Sigmoid colon (tissue), 7 donors: ENCODE results near the gene TSPEAR. TPM values are rescaled to one million over a fixed set of nuclear protein-coding genes. Genes with fewer than 3 reads are reported as not detected.

Experiments
- DNase-seq: peaks from one replicate; pipeline ENCODE4 v3.0.0-alpha.2; 2019
- H3K27ac ChIP-seq, 4 donors: fragments of 200-600 bp; sonication (generic); one replicate each; pipeline ENCODE4 v1.5.1; 2016 to 2019; ENCODE audit warnings: mild to moderate bottlenecking in 1 of 4
- H3K27me3 ChIP-seq, 3 donors: fragments of 200-600 bp; sonication (generic); one replicate each; pipeline ENCODE4 v1.5.1; 2019; ENCODE audit warnings: mild to moderate bottlenecking in 1 of 3
- H3K36me3 ChIP-seq, 4 donors: fragments of 200-600 bp; sonication (generic); one replicate each; pipeline ENCODE4 v1.5.1; 2016 to 2019
- H3K4me1 ChIP-seq, 4 donors: fragments of 200-600 bp; sonication (generic); one replicate each; pipeline ENCODE4 v1.5.1; 2017 to 2019
- H3K4me3 ChIP-seq, 4 donors: fragments of 200-600 bp; sonication (generic); one replicate each; pipeline ENCODE4 v1.5.1; 2017 to 2019; ENCODE audit warnings: mild to moderate bottlenecking in 2 of 4, moderate library complexity in 1 of 4
- H3K9me3 ChIP-seq, 4 donors: fragments of 200-600 bp in 3 of 4; sonication (generic) in 3 of 4; one replicate each; pipeline versions ENCODE4 v1.5.1 to v1.6.1; 2013 to 2019
- EP300 ChIP-seq, 4 donors: sonication (generic); formaldehyde crosslinking; IDR thresholded peaks; one replicate each; pipeline ENCODE4 v1.6.1; 2017; ENCODE audit warnings: antibody characterized with exemption in 4 of 4
- POLR2A ChIP-seq, 2 donors: fragments of 450-650 bp; IDR thresholded peaks; one replicate each; pipeline ENCODE4 v1.6.1; 2016; ENCODE audit warnings: antibody characterized with exemption in 2 of 2, mild to moderate bottlenecking in 2 of 2, moderate library complexity in 2 of 2
- POLR2AphosphoS5 ChIP-seq, 4 donors: sonication (generic); formaldehyde crosslinking; IDR thresholded peaks; one replicate each; pipeline ENCODE4 v1.6.1; 2017; ENCODE audit warnings: antibody characterized with exemption in 4 of 4
- WGBS, 2 donors: extraction: QIAGEN DNeasy Blood & Tissue Kit; methylation state at CpG; one replicate each; pipeline ENCODE4 v1.1.7; 2013; 5-methylcytosine and 5-hydroxymethylcytosine counted together
- intact Hi-C: fragments of 100-400 bp; cut with DNase I; formaldehyde crosslinking; loops from one replicate; pipeline ENCODE4 v1.15.1; 2023
- polyA plus RNA-seq, 3 donors: library from polyadenylated mRNA; stranded (reverse); fragments of 200-250 nt; gene quantifications; one replicate each; pipeline ENCODE4 v1.2.3, GENCODE V29; 2013
- total RNA-seq, 4 donors: library from RNA; depleted of rRNA; stranded (reverse); fragments of >200 nt; gene quantifications; one replicate each; pipeline ENCODE4 v1.1.0, GENCODE V29; 2016
- TF ChIP-seq, protein P1 (sequence below), 4 experiments: fragments of 450-650 bp in 3 of 4; fragments of 200-600 bp in 1 of 4; IDR thresholded peaks; one replicate each; pipeline ENCODE4 v1.5.1; 2016 to 2019; ENCODE audit warnings: antibody characterized with exemption in 4 of 4, mild to moderate bottlenecking in 3 of 4, moderate library complexity in 2 of 4
- donor health status: healthy with polysubstance abuse.
- donor health status: Bipolar disorder and iron deficiency.
- donor health status: healthy.

The TSPEAR gene
- total and polyA plus RNA-seq, 7 donors = under 0.01 to 0.20 TPM; not detected in 5

GRCh38 chr21:44703731-44704635, 7.4 kb downstream of the TSPEAR start:
- no peaks in the 10 kb centered on the region for H3K4me1 ChIP-seq
- 40 to 54% methylated on average over 13 of the region's 13 CpGs for WGBS, 2 donors
- H3K36me3 ChIP-seq = no peaks in the 10 kb centered on the region
- H3K4me3 ChIP-seq = no peak overlapping the region
- H3K27ac ChIP-seq = no peak overlapping the region
- TF ChIP-seq POLR2A (IDR thresholded peaks at IDR 0.05) = no peak
- no peak for TF ChIP-seq POLR2AphosphoS5 (IDR thresholded peaks at IDR 0.05)
- TF ChIP-seq EP300 (IDR thresholded peaks at IDR 0.05) = no peak
- TF ChIP-seq, protein P1, sequence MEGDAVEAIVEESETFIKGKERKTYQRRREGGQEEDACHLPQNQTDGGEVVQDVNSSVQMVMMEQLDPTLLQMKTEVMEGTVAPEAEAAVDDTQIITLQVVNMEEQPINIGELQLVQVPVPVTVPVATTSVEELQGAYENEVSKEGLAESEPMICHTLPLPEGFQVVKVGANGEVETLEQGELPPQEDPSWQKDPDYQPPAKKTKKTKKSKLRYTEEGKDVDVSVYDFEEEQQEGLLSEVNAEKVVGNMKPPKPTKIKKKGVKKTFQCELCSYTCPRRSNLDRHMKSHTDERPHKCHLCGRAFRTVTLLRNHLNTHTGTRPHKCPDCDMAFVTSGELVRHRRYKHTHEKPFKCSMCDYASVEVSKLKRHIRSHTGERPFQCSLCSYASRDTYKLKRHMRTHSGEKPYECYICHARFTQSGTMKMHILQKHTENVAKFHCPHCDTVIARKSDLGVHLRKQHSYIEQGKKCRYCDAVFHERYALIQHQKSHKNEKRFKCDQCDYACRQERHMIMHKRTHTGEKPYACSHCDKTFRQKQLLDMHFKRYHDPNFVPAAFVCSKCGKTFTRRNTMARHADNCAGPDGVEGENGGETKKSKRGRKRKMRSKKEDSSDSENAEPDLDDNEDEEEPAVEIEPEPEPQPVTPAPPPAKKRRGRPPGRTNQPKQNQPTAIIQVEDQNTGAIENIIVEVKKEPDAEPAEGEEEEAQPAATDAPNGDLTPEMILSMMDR (IDR thresholded peaks at IDR 0.05) = no peak
- no peaks in the 10 kb centered on the region for H3K9me3 ChIP-seq
- DNase-seq = no peak
- H3K27me3 ChIP-seq = peaks cover 21 to 90% (median 71%) of the 10 kb centered on the region in 3 donors
- intact Hi-C loops = no loop called here

DNA sequence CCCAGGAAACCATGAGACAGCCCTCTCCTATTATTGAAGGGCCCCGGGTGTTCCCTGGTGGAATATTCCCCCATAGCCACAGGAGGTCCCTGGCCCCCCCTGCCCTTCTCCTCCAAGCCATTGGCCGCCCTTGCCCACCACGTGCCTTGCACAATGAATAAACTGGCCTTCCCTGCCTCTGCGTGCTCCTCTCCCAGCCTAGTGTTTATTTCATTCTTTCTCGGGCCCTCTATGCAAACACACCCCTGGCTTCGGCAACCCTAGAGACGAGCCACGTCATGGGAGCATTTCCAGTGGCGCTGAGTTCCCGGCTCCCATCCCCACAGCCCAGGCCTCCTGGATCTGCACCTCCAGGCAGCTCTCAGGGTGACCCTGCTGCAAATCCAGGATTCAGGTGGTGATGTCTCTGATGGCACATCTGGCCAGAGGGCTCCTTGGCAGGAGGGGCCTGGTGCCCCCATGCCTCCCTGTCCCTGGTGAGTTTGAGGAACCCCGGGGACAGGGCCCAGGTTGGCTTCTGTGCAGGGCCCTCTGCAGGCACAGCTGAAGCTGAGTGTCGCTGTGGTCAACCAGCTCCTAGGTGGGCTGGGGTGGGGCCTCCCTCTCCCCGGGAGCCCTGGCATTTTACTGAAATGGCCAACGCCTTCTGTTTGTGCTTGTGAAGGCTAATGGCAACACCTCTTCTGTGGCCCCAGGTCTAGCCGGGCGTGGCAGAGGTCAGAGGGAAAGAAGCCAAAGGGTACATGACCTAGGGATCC, 8.2 kb downstream of the TSPEAR start:
- no peaks in the 10 kb centered on the region for H3K9me3 ChIP-seq
- H3K36me3 ChIP-seq = no peaks in the 10 kb centered on the region
- no peak overlapping the region for H3K27ac ChIP-seq
- intact Hi-C loops = no loop called here
- 39 to 51% methylated on average over 16 of the region's 16 CpGs for WGBS, 2 donors
- H3K27me3 ChIP-seq = peaks cover 20 to 90% (median 71%) of the 10 kb centered on the region in 3 donors
- no peak overlapping the region for H3K4me3 ChIP-seq
- no peak for DNase-seq
- no peak for TF ChIP-seq POLR2AphosphoS5 (IDR thresholded peaks at IDR 0.05)
- no peak for TF ChIP-seq EP300 (IDR thresholded peaks at IDR 0.05)
- no peak for TF ChIP-seq POLR2A (IDR thresholded peaks at IDR 0.05)
- TF ChIP-seq, protein P1 (IDR thresholded peaks at IDR 0.05) = no peak
- no peaks in the 10 kb centered on the region for H3K4me1 ChIP-seq

GRCh38 chr21:44702111-44702972, 9.0 kb downstream of the TSPEAR start:
- Histone ChIP-seq H3K27me3 (peaks cover 23 to 90% (median 71%) of the 10 kb centered on the region in 3 donors), H3K36me3 (no peaks in the 10 kb centered on the region), H3K27ac (no peak overlapping the region), H3K4me3 (no peak overlapping the region), H3K4me1 (no peaks in the 10 kb centered on the region), H3K9me3 (no peaks in the 10 kb centered on the region)
- no peak for TF ChIP-seq POLR2A (IDR thresholded peaks at IDR 0.05)
- no peak for TF ChIP-seq POLR2AphosphoS5 (IDR thresholded peaks at IDR 0.05)
- TF ChIP-seq, protein P1 (IDR thresholded peaks at IDR 0.05) = no peak
- no peak for TF ChIP-seq EP300 (IDR thresholded peaks at IDR 0.05)
- DNase-seq = no peak
- intact Hi-C loops = no loop called here
- 70 to 77% methylated on average over 22 of the region's 22 CpGs for WGBS, 2 donors

DNA sequence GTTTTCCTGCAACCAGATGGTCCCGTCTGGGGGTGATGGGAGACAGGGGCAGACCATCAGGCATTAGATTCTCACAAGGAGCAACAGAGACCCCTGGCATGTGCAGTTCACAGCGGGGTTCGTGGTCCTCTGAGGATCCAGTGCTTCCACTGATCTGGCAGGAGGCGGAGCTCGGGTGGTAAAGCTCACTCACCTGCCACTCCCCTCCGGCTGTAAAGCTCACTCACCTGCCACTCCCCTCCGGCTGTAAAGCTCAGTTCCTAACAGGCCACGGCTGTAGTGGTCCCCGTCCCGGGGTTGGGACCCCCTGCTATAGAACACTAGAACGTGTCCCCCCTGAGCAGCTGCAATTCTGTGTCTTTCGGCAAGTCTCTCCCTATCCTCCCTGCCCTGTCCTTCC, 9.8 kb downstream of the TSPEAR start:
- Histone ChIP-seq H3K4me1 (no peaks in the 10 kb centered on the region), H3K36me3 (no peaks in the 10 kb centered on the region), H3K9me3 (no peaks in the 10 kb centered on the region), H3K4me3 (no peak overlapping the region), H3K27ac (no peak overlapping the region), H3K27me3 (peaks cover 15 to 83% (median 64%) of the 10 kb centered on the region in 3 donors)
- DNase-seq = no peak
- intact Hi-C loops = no loop called here
- 7 to 20% methylated on average over 12 of the region's 12 CpGs for WGBS, 2 donors
- TF ChIP-seq EP300 (IDR thresholded peaks at IDR 0.05) (no peak), POLR2A (IDR thresholded peaks at IDR 0.05) (no peak), POLR2AphosphoS5 (IDR thresholded peaks at IDR 0.05) (no peak)
- TF ChIP-seq, protein P1 (IDR thresholded peaks at IDR 0.05) = no peak
